SHP77 (cell line): ENCODE results near the gene PIGQ.

Experiments
- DNase-seq, 2 experiments: peaks; one replicate each; lab custom pipeline; 2025; lab: John Stamatoyannopoulos, UW

The PIGQ gene

GRCh38 chr16:569445-570254 is at the start of gene PIGQ:
Gene PIGQ (plus strand): TSS chr16:569968. CDS start chr16:574075, 4,107 bp downstream.
- DNase-seq = peak in 1 of 2 experiments; percentile 67

- no peak for DNase-seq
Observed at GRCh38 chr16:520847-521246, 48.9 kb upstream of the PIGQ start.

GRCh38 chr16:521381-522210 is 48.2 kb upstream of the PIGQ start:
- DNase-seq = no peak

- no peak for DNase-seq
Observed at GRCh38 chr16:522320-523096, 47.3 kb upstream of the PIGQ start.

GRCh38 chr16:523097-523741 is 46.5 kb upstream of the PIGQ start:
- DNase-seq = no peak

- no peak for DNase-seq
Observed at GRCh38 chr16:524274-525040, 45.3 kb upstream of the PIGQ start.

- DNase-seq = no peak
Observed at GRCh38 chr16:525123-525519, 44.6 kb upstream of the PIGQ start.

GRCh38 chr16:525520-526180 is 44.1 kb upstream of the PIGQ start:
- DNase-seq = no peak

GRCh38 chr16:526181-527014 is 43.4 kb upstream of the PIGQ start:
- DNase-seq = peak in 1 of 2 experiments; percentile 30

- peak; percentile 85 to 86 for DNase-seq
Observed at GRCh38 chr16:527015-527903, 42.5 kb upstream of the PIGQ start, which contains the start of gene CAPN15. Gene CAPN15 (plus strand): TSS chr16:527712. CDS start chr16:546839, 19,127 bp downstream.

- DNase-seq = no peak
Observed at GRCh38 chr16:528111-529011, 41.4 kb upstream of the PIGQ start.

- no peak for DNase-seq
Observed at GRCh38 chr16:529012-529575, 40.7 kb upstream of the PIGQ start.

- DNase-seq = no peak
Observed at GRCh38 chr16:530111-530817, 39.5 kb upstream of the PIGQ start.

GRCh38 chr16:531494-532125 is 38.2 kb upstream of the PIGQ start:
- DNase-seq = no peak

GRCh38 chr16:533391-534123 is 36.2 kb upstream of the PIGQ start:
- DNase-seq = no peak
